AG20443 (cell line): ENCODE data around the gene BLMH.
A peak's percentile ranks its signal among the peaks of the same experiment; 100 is the strongest.

Experiments
- DNase-seq: peaks from one replicate; pipeline ENCODE4 v3.0.0; 2012; ENCODE audit warnings: low spot score, mixed read lengths

The BLMH gene, protein sequence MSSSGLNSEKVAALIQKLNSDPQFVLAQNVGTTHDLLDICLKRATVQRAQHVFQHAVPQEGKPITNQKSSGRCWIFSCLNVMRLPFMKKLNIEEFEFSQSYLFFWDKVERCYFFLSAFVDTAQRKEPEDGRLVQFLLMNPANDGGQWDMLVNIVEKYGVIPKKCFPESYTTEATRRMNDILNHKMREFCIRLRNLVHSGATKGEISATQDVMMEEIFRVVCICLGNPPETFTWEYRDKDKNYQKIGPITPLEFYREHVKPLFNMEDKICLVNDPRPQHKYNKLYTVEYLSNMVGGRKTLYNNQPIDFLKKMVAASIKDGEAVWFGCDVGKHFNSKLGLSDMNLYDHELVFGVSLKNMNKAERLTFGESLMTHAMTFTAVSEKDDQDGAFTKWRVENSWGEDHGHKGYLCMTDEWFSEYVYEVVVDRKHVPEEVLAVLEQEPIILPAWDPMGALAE

DNA sequence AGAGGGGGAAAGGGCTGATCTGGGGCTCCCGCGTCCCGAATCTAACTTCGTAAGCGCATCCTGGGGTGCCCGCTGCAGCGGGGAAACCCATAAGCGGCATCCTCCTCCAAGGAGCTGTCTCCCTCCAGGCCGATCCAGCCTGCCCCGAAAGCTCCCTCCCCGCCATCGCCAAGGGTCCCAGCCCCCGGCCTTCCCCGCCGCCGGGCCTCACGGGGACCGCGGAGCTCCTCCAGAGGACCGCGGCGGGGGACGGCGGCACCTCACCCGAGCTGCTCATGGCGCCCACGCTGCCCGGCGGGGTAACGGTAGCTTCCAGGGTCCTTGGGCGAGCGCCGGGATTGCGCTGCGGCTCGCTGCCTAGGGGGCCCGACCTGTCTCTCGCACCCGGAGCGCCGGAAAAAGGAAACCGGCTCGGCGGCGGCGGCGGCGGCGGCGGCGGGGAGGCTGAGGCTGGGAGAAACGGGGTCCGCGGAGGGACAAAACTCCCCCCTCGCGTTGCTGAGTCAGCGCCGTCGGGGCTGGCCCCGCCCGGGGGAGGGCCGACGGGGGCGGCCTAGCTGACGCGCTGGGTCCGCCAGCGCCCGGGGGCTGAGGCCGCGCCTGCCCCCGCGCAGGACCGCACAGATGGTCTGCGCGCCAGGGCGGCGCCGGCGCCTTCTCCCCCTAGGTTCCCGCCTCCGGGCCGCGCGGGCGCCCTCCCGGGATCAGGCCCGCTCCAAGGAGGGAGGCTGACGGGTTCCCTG is at the start of gene BLMH:
BLMH (minus strand) TSS at position 402 of the 743 bp plus-strand sequence; CDS start at position 277, 125 bp downstream.
- peak; percentile 99 for DNase-seq

DNA sequence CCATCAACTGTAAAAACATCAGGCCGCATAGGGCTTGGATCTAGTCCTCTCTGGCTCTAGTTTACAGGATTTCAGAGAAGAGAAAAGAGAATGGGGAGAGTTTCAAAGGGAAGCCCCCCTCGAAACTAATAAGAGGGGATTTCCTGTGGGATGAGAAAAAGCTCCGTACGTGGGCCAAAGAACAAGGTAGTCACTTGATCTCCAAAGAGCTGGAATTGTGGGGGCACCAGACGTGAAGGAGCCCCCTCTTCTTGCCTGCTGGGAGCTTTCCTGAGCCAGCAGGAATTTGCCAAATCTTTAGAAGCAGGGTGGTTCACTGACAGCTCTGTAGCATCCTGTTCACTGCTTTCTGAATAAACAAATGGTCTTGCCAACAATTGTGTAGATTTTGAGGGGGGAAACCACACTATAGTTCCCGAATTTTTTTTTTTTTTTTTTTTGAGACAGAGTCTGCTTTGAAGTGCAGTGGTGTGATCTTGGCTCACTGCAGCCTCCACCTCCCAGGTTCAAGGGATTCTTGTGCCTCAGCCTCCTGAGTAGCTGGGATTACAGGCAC is 49.1 kb upstream of the BLMH start:
- DNase-seq: no peak

DNA sequence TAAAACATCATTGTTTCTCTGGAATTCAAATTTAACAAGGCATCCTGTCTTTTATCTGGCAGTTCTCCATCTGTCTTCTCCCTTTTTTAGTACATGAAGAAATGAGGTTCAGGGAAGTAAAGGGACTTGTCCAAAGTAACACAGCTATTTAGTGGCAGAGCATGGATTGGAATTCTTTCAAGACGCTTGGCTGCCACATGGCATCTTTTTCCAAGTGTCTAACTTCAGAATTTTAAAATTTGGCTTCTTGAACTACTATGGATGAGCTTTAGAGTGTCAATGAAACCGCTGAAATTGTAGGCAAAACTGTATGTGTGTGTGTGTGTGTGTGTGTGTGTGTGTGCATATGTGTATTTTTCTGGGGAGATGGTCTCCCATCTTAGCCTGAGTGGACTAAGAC is 47.3 kb upstream of the BLMH start:
- DNase-seq: no peak

DNA sequence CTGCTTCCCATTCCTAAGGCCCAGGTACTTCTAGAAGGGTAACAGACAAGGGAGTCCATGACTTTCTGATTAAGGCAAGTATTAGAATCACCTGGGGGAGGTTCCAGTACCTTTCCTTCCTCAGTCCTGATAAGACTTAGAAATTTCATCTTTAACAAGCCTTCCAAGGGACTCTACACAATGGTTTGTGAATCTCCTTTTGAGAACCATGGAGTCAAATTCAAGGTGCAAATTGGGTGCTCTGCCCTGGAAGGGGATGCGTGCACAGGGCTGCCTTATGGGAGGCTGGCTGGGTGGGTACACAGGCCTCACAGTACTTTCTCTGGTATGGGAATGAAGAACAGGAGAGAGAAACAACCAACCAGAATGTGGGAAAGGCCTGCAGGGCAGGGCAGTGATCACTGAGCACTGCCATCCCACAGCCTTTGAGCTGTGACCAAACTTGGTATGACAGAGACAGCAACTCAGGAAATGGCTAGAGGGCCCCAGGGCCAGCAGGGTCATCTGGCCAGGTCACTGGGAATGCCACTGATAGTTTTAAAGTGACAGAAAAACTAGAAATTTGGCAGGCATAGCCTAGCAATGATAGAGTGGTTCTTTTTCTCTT is 45.8 kb upstream of the BLMH start:
- no peak for DNase-seq

DNA sequence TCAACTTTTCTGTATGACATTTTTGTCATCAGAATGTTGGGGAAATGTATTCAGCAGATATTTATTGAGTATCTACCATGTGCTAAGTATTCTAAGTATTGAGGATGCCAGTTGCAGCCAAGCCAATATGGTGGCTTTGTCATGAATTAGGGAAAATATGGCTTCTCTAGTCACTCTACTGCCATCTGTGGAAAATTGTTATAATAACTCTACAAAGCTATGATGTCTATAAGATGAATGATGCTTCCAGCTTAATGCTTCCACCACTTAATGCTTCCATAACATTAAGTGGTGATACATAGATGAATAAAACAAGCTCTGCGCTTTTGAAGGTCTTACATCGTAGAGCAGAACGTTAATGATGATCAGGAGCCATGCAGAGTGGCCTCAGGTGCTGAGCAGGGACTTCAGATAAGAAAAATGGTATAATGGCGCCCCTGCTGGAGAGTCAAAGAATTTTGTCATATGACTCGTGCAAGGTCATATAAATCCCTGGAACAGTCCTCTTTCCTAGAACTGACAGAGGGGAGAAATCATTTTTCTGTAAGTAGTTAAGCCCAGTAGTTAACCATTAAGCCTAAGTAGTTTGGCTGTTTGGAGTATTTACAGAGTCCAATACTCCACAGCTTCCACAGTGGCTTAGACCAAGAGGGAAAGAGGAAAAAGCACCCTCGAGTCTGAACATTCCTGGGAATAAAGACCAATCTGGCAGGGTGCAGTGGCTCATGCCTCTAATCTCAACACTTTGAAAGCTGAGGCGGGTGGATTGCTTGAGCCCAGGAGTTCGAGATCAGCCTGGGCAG is 44.8 kb upstream of the BLMH start:
- DNase-seq: peak; percentile 37

DNA sequence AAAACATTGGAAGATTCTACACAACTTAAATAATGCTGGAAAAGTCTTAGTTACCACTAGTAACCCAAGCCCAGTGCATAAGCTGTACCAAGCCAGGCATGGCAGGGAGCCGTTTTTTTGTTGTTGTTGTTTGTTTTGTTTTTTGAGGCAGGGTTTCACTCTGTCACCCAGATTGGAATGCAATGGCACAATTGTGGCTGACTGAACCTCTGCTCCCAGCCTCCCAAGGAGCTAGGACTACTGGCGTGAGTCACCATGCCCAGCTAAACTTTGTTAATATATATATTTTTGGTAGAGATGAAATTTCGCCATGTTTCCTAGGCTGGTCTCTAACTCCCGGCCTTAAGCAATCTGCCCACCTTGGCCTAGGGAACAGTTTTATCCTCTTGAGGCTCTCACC is 42.7 kb upstream of the BLMH start:
- no peak for DNase-seq

DNA sequence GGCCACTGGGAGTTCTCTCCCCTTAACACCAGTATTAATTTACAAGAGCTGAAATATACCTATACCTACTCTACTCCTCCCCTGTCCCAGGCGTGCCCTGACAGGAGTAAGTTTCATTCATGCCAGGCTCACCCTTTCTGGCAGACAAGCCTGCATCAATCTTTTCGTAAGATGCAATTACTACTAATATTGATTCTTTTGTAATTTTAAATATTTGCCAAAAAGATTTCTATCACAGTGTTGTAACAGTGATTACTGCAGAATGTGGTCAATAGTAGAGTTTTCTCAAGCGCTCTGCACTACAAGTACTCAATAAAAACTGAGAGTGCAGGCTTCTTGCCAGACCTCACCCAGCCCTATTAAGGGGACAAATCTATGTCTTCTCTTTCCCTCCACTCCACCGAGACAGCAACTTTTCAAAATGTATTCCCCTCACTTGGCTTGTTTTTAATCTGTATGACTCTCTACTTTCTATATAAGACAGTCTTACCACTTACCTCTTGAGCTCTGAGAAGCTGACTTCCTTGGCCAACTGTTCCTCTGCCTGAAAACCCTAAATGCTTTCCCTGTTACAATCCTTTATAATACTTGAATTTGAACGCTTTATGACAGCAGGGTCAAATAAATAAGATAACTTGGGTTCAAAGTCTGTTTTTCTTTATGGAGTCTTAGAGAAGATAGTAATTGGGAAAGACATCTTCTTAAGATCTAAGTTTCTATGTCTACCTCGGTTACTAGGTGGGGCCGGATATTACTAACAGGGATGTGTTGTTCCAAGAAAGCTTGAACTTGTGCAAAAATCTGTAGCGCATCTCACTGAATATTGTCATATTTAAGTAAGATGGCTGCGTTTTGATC is 42.0 kb upstream of the BLMH start, which contains the start of gene TMIGD1:
TMIGD1 (minus strand) TSS at position 555 of the 858 bp plus-strand sequence. CDS start 1,924 bp downstream, outside the sequence.
- DNase-seq: no peak

DNA sequence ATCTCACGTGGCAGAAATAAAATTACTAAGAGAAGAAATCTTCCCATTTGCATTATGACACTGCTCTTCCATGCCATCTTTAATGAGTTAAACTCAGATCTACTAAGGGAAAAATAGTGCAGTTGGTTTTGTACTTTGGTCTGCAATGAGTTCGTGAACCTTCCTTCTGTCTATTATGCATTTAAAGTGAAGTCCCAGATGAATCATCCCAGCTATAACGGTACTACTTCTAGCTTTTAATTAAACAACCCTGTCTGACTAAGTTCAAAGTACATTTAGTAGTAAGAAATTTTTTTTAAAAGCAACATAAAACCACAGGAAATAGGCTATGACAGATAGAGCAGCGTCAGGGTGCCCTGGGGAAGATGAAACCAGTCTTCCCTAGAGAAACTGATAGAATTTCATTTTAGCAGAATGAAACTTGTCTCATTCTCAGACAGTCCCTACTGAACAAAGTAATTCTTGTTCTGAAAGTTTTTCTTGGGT is 40.4 kb upstream of the BLMH start:
- DNase-seq: no peak

DNA sequence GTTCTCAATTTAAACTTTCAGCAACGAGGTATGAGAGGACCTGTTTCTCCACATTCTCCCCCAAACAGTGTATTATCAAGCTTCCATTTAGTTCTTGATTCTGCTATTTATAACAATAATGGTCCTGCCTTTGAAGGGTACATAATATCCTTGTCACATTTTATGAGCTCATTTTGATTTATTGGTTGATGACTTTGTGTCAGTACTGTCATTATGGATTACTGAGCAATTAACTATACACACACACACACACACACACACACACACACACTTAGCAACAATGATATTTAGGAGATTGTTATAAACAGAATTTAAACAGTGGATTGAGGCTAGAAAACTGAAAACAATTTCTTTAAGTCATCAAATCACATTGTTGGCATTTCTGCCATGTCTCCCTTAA is 35.1 kb upstream of the BLMH start:
- DNase-seq: no peak

DNA sequence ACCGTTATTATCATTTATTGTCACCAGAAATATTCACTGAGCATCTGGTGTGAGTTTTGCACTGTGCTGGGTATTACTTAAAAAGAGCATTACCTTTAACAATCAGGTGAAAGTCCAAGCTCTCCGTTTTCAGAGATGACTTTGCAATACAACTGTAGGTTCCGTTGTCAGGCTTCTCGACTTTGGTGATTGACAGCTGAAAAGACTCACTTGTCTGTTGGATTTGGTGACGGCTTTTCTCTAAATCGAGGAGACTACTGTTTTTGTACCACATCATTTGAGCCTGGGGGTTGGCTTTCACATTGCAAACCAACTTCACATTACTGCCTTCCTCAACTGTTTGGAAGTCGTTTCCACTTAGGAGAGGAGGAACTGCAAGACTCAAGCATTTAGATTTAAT is 33.0 kb upstream of the BLMH start:
- DNase-seq: no peak

DNA sequence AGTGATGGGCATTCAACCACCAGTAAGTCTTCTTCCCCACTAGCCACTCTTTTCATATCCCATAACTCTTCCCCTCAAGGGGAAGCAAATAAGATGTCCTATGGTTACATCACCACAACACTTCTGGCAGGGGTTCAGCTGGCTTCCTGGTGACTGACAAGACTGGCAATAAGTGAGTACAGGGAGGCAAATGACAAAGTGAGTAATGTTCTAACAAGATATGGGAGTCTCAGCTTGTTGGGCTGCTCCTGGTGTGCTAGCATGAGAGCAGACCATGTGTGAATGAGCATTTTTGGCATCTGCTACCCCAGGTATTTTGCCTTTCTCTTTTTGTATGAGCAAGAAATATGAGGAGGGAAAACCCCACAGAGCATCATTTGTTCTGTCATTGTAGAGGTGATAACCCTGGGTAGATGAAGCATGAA is 32.2 kb upstream of the BLMH start:
- no peak for DNase-seq

DNA sequence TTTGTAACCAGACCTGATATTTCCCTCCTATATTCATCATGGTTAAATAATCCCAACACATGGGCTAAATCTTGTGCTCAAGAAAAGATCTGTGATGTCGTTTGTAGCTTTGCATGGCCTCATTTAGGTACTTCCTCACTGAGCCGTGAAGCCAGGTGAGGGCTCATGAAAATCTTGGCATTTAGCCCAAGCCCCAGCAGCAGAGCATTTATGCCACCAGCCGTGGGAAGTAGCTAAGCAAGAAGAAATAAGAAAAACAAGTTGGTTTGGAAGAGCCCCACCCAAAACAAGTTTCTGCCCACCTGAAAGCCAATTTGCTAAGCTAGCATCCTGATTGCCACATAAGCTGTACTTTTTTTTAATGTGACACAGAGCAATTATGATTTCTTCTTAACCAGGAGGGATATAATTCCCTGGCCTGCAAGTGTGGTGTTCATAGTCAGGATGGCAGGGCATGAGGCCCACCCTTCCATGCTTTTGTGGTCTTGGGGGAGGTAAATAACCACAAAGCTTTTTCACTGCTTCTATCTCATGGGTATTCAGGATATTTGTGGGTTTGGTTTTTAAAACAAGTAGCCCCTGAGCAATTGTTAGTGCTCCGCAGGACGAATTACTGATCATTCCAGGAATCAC is 31.6 kb upstream of the BLMH start:
- no peak for DNase-seq

DNA sequence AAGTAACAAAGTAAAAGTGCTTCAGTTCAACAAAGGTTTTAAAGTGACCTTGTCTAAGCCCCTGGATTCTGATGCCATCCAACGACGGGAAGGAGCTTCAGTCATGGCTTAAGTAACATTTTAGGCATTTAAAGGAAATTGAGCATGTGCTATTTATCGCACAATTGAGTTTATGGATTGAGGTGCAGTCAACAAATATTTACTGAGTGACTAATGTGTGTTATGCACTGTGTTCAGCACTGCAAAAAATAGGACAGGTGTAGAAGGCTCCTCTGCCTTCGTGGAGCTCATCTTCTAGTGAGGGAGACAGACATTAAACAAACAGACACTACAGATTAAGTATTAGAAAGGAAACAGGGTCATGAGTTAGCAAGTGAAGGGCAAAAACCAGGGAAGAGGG is 29.6 kb upstream of the BLMH start:
- DNase-seq: no peak

DNA sequence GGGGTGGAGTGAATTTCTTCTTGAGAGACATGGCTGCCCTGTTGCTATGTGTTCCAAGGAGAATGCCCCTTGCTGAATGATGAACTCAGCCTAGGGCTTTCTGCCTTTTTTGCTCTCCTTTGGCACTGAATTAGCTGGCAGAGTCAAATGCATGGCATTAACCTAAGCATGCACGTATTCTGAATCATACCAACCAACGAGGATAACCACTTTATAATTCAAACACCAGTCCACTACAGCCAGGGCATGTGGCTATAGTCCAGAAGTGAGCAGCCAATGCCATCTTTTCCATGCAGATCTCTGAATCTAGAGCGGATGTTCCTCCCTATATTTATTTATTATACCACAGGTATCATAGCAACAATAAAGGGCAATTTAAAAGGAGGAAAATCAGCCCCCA is 26.4 kb upstream of the BLMH start:
- DNase-seq: no peak

DNA sequence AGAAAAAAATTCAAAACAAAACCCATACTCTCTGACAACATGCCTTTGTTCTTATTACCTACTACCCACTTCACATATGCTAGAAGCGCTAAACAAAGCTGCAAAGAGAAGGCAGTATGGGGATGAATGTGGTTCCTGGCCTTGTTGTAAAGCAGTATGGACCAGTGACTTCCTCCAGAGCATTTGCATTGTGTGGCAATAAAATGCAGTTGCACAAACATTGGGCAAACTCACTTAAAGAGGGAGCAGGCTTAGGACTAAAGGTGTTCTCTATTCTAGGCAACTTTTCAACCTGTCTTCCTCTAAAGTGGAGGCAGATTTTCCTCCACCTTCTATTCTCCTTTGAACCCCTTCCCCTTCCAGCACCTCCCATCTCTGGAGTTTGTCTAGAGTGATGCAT is 25.0 kb upstream of the BLMH start:
- DNase-seq: no peak

DNA sequence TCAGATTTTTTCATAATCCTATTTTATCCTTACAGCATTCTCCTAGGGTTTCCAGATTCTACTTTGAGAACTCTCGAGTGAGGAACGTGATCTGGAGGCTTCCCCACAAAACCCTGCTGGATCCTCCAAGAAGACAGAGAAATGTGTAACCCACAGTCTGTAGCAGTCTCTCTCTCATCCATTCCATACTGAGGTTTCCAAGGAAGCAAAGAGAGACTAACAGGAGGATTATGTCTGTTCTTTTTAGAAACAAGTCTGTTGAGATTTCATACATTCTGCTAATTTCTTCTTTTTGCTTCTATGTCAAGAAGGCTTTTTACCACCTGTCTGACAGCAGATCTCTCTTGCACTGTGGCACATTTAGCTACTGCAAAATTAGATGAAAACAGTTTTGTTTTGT is 23.4 kb upstream of the BLMH start:
- no peak for DNase-seq

DNA sequence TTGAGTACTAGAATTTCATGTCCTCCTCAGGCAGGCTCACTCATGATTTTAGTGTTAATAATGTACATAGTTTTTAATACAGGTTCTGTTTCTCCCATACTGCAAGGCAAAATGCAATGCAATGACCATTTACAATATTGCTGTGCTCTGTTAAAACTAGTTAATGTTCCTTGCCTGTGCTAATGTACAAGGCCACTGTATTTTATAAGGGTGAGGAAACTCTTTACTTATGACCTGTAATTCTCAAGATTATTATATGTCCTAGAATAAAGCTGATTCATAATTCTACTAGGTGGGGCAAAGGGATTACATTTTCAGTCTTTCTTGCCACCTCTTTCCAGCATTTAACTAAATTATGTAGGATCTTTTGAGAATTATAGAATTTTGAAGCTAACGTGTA is 22.7 kb upstream of the BLMH start:
- DNase-seq: no peak

DNA sequence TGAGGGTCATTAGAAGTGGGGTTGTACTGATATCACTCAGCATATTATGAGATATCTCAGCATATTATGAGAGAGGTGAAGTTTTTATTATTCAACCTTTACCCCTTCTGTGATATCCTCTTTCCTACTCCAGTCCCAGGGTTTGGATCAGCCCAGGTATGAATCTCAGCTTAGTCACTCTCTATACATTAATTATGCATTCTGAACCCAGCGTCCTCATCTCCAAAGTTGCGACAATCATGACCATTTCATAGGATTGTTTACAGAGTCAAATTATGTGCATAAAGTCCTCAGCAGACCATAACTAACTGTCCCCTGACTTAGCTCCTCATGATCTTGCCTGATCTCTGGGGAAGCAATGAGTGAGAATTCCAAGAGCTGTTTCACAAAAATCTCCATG is 20.5 kb upstream of the BLMH start:
- DNase-seq: no peak

DNA sequence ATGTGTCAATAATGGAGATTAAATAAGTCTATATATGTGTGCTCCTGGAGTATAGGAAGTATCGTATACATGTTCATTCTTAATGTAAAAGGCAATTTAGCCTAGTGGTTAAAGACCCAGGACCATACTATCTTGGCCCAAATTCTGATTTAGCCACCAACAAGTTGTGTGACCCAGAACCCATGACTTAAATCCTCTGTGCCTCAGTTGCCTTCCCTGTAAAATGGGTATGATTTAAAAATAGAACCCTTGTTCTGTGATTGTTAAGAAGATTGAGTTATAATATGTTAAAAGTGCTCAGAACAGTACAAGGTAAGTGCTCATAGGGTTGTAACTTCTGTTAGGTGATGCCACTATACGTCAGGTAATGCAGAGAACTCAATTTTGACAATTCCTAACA is 18.8 kb upstream of the BLMH start:
- DNase-seq: no peak

DNA sequence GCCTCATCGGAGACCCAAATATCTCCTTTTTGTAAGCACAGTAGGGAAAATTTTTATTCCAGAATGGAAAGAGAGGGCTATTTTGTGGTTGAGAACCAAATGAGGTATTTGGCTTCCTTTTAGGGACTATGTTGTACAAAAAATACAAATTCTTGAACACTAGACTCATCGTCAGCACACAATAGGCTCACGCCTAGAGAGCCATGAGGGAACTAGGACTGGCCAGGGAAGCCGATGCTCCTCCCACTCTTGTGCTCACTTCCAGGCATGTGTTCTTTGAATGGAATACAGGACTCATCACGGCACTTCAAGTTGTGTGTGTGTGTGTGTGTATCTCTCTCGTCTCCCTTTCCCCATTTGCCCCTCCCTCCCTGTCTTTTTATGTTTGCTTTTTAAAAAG is 17.8 kb upstream of the BLMH start:
- DNase-seq: peak; percentile 56
